ENCODE data around the gene LDB2.

GRCh38 chr4:16665942-16666551 is 232.4 kb downstream of the LDB2 start:
- TF ChIP-seq CTCF (IDR thresholded peaks at IDR 0.05) (no peak), POLR2A (IDR thresholded peaks at IDR 0.05) (no peak)

All from tibial nerve (tissue), 3 donors.